Duodenal mucosa (tissue), 2 donors: ENCODE data around the gene PYGO2.
"Not testable (repeated sequence)": the region's sequence is repeated elsewhere in the genome, so short reads cannot be mapped to it uniquely, and the experiment has no call there.

Experiments used
- H3K27ac ChIP-seq: one replicate; pipeline ENCODE4 v1.7.0; 2013; ENCODE audit warnings: low read depth, low read length
- H3K27me3 ChIP-seq, 2 donors: one replicate each; pipeline ENCODE4 v1.7.0; 2013; ENCODE audit warnings: low read length in 2 of 2, control low read depth in 1 of 2; ENCODE audit not compliant: insufficient read depth in 2 of 2, control insufficient read depth in 1 of 2
- H3K36me3 ChIP-seq, 2 donors: one replicate each; pipeline ENCODE4 v1.7.0; 2013; ENCODE audit warnings: low read length in 2 of 2, control low read depth in 1 of 2; ENCODE audit not compliant: insufficient read depth in 2 of 2, control insufficient read depth in 1 of 2
- H3K4me1 ChIP-seq, 2 donors: one replicate each; pipeline ENCODE4 v1.7.0; 2013; ENCODE audit warnings: low read length in 2 of 2, control low read depth in 1 of 2; ENCODE audit not compliant: insufficient read depth in 2 of 2, control insufficient read depth in 1 of 2
- H3K4me3 ChIP-seq, 2 donors: one replicate each; pipeline ENCODE4 v1.7.0; 2013; ENCODE audit warnings: low read length in 2 of 2, low read depth in 1 of 2
- H3K9ac ChIP-seq, 2 donors: one replicate each; pipeline ENCODE4 v1.7.0; 2013; ENCODE audit warnings: low read length in 2 of 2, low read depth in 1 of 2
- H3K9me3 ChIP-seq, 2 donors: one replicate each; pipeline ENCODE4 v1.7.0; 2013; ENCODE audit warnings: low read length in 2 of 2, control low read depth in 1 of 2; ENCODE audit not compliant: control insufficient read depth in 1 of 2

The PYGO2 gene

GRCh38 chr1:155000411-155000725 is 38.8 kb upstream of the PYGO2 start:
- peaks cover 34 to 35% of the 10 kb centered on the region in 2 donors for H3K4me1 ChIP-seq
- no peaks in the 10 kb centered on the region for H3K27me3 ChIP-seq
- no peaks in the 10 kb centered on the region for H3K36me3 ChIP-seq

DNA sequence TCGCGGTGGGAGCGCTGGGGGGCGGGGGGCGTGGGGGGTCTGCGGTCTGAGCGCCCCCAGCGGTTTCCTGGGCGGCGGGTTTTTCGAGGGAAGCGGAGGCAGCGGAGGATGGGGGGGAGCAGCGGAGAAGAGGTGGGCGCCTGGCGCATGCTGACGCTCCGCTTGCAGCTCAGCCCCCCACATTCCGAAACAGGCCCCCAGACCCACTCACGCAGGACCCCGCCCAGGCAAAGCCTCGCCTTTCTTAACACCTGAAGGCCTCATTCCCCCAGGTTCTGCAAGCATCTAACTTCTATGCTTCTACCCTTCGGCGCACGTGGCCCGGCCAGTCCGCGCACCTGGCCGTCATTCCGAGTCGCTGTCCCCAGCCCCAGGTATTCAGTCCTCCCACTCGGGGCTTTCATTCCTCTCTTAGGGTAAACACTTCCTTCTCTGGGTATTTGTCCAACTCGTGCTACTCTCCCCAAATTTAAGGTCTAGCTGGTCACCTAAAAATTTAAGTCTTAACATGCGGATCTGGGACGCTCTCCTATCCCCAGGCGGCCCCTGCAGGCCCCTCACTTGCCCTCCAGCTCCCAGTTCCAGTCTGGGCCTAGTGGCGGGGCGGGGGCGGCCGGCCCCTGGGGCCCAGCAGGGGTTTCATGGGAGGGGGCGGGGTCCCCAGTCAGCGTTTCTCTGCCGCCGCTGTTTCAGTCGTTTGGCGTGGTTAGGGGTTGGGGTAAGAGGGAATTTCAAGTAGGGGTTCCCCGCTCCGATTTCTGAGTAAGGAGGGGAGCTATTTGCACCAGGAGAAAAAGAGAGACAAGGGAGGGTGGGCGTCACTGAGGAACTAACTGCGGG is 38.2 kb upstream of the PYGO2 start:
- peak overlapping the region; percentile 82 to 89 for H3K4me3 ChIP-seq
- no peaks in the 10 kb centered on the region for H3K27me3 ChIP-seq
- H3K9me3 ChIP-seq = no peaks in the 10 kb centered on the region
- H3K27ac ChIP-seq = peak overlapping the region; percentile 88
- no peaks in the 10 kb centered on the region for H3K36me3 ChIP-seq
- peaks cover 30 to 33% of the 10 kb centered on the region in 2 donors for H3K4me1 ChIP-seq
- H3K9ac ChIP-seq = peak overlapping the region; percentile 88 to 93

More at GRCh38 chr1:155000411-155000725, 38.8 kb upstream of the PYGO2 start:
- Histone ChIP-seq H3K9me3 (no peaks in the 10 kb centered on the region), H3K27ac (peak overlapping the region; percentile 94), H3K9ac (peak overlapping the region; percentile 88 to 94), H3K4me3 (peak overlapping the region; percentile 82 to 89)

- Histone ChIP-seq H3K36me3 (no peaks in the 10 kb centered on the region), H3K27me3 (no peaks in the 10 kb centered on the region), H3K9me3 (no peaks in the 10 kb centered on the region), H3K4me3 (peak overlapping the region; percentile 21 to 58), H3K9ac (peak overlapping the region; percentile 40 to 88), H3K27ac (no peak overlapping the region), H3K4me1 (peaks cover 22 to 34% of the 10 kb centered on the region in 2 donors)
These were observed 37.4 kb upstream of the PYGO2 start for GRCh38 chr1:154998818-154999570.

DNA sequence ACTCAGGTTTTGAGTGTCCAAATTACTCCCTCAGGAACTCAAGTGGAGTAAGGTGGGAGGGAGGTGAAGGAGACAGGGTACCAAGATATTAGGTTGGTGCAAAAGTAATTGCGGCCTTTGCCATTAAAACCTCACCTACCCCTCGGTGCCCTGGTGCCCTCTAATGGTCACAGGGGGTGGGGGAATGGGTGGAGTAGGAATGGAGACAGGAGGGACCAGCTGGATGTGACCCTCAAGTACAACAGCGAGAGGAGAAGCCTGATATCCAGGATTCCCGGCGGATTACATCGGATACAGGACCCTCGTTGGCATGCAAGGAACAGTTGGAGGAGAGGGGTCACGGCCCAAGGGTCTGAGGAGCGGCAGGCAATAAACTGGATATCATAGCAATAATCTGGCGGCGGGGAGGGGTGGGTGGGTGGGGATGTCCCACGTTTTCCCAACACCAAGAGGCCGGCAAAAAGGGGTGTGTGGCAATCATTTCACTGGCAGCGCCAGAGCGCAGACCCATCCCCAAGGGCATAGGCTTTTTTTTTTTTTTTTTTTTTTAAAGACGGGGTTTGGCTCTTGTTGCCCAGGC is 36.7 kb upstream of the PYGO2 start:
- H3K27ac ChIP-seq = no peak overlapping the region
- H3K4me3 ChIP-seq = no peak overlapping the region
- H3K4me1 ChIP-seq = peaks cover 22 to 34% of the 10 kb centered on the region in 2 donors
- H3K27me3 ChIP-seq = no peaks in the 10 kb centered on the region
- H3K9ac ChIP-seq = no peak overlapping the region
- H3K36me3 ChIP-seq = no peaks in the 10 kb centered on the region
- H3K9me3 ChIP-seq = no peaks in the 10 kb centered on the region

GRCh38 chr1:154996966-154997701 is 35.6 kb upstream of the PYGO2 start:
- H3K4me3 ChIP-seq = no peak overlapping the region
- peaks cover 22 to 34% of the 10 kb centered on the region in 2 donors for H3K4me1 ChIP-seq
- H3K27me3 ChIP-seq = no peaks in the 10 kb centered on the region
- no peak overlapping the region for H3K27ac ChIP-seq
- H3K9ac ChIP-seq = no peak overlapping the region
- H3K9me3 ChIP-seq = no peaks in the 10 kb centered on the region
- peaks cover 0 to 4% of the 10 kb centered on the region in 2 donors for H3K36me3 ChIP-seq

GRCh38 chr1:154995301-154995983 is 33.9 kb upstream of the PYGO2 start:
- H3K4me1 ChIP-seq = peaks cover 22 to 34% of the 10 kb centered on the region in 2 donors
- H3K27ac ChIP-seq, H3K36me3 ChIP-seq, H3K9me3 ChIP-seq, H3K9ac ChIP-seq, H3K4me3 ChIP-seq, H3K27me3 ChIP-seq: not testable (repeated sequence)

DNA sequence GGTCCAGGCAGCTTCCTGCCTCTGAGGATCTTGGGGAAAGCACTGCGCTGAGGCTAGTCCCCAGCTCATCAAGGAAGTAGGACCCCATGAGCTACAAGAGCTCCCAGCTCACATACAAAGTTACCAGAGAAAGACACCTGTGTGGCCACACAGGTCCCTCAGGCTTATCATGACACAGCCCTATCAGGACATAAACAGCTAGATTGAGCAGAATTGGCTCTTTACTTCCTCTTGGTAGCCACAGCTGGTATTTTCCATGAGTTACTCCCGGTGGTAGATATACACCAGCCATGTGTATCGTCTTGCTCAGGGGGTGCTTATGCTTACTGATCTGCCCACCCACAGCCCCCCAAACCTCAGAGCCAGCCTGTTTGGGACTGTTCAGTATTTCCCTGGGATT is 33.0 kb upstream of the PYGO2 start:
- H3K36me3 ChIP-seq = peaks cover 4 to 12% of the 10 kb centered on the region in 2 donors
- H3K9ac ChIP-seq = no peak overlapping the region
- no peak overlapping the region for H3K4me3 ChIP-seq
- no peaks in the 10 kb centered on the region for H3K27me3 ChIP-seq
- no peaks in the 10 kb centered on the region for H3K9me3 ChIP-seq
- H3K4me1 ChIP-seq = peaks cover 18 to 31% of the 10 kb centered on the region in 2 donors
- no peak overlapping the region for H3K27ac ChIP-seq

DNA sequence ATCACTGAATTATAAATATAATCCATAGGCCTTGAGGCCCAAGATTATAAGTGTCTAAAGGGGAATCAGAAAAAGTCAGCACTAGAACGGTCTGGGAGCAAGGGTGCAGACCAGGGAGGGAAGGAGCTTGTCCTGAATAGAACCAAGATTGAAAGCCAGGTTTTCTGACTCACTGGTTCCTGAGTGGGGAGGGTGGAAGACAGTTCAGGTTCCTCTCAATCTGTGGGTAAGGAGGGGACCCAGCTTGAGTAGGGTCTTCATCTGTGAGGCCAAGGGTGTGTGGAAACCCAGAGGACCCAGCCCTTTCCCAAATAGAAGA is 32.6 kb upstream of the PYGO2 start:
- H3K9ac ChIP-seq = no peak overlapping the region
- H3K4me3 ChIP-seq = no peak overlapping the region
- H3K27ac ChIP-seq = no peak overlapping the region
- H3K36me3 ChIP-seq = peaks cover 4 to 15% of the 10 kb centered on the region in 2 donors
- peaks cover 20 to 34% of the 10 kb centered on the region in 2 donors for H3K4me1 ChIP-seq
- no peaks in the 10 kb centered on the region for H3K9me3 ChIP-seq
- H3K27me3 ChIP-seq = no peaks in the 10 kb centered on the region

GRCh38 chr1:154993572-154994268 is 32.1 kb upstream of the PYGO2 start, which contains the start of gene LENEP:
TSS of gene LENEP (plus strand) at chr1:154993586. CDS start at chr1:154993608, 22 bp downstream.
- Histone ChIP-seq H3K4me3 (no peak within 1 kb of the TSS), H3K27ac (no peak within 1 kb of the TSS), H3K4me1 (peaks cover 20 to 34% of the 10 kb centered on the region in 2 donors), H3K36me3 (peaks cover 7 to 20% of the 10 kb centered on the region in 2 donors), H3K27me3 (no peaks in the 10 kb centered on the region), H3K9me3 (no peaks in the 10 kb centered on the region), H3K9ac (no peak within 1 kb of the TSS)
